Measurements from ENCODE around the gene IGF2BP2. TPM values are rescaled to one million over a fixed set of nuclear protein-coding genes. Genes with fewer than 3 reads are reported as not detected.
"Not testable (repeated sequence)": the region's sequence is repeated elsewhere in the genome, so short reads cannot be mapped to it uniquely, and the experiment has no call there.

Gene IGF2BP2
- total and polyA plus RNA-seq, 4 donors, result 33.0 to 63.4 (median 58.3) TPM

- WGBS (ENCODE audit: insufficient coverage), result 89% methylated on average over 10 of the region's 14 CpGs
- peaks cover 6% of the 10 kb centered on the region for H3K4me1 ChIP-seq (ENCODE audit: control insufficient read depth, insufficient read depth, low read length)
- no peak overlapping the region for H3K4me3 ChIP-seq (ENCODE audit: low read depth, low read length)
- peaks cover 54% of the 10 kb centered on the region for H3K36me3 ChIP-seq (ENCODE audit: control insufficient read depth, insufficient read depth, low read length)
- no peak for DNase-seq (ENCODE audit: low read depth in 4 of 6, low spot score in 6 of 6)
- no peaks in the 10 kb centered on the region for H3K27me3 ChIP-seq (ENCODE audit: control insufficient read depth, insufficient read depth, low read length)
- no peaks in the 10 kb centered on the region for H3K9me3 ChIP-seq (ENCODE audit: control insufficient read depth, insufficient read depth, low read length)
- H3K27ac ChIP-seq (ENCODE audit: low read depth, low read length), result no peak overlapping the region
These were observed 178.3 kb downstream of the IGF2BP2 start for GRCh38 chr3:185646382-185647133.

DNA sequence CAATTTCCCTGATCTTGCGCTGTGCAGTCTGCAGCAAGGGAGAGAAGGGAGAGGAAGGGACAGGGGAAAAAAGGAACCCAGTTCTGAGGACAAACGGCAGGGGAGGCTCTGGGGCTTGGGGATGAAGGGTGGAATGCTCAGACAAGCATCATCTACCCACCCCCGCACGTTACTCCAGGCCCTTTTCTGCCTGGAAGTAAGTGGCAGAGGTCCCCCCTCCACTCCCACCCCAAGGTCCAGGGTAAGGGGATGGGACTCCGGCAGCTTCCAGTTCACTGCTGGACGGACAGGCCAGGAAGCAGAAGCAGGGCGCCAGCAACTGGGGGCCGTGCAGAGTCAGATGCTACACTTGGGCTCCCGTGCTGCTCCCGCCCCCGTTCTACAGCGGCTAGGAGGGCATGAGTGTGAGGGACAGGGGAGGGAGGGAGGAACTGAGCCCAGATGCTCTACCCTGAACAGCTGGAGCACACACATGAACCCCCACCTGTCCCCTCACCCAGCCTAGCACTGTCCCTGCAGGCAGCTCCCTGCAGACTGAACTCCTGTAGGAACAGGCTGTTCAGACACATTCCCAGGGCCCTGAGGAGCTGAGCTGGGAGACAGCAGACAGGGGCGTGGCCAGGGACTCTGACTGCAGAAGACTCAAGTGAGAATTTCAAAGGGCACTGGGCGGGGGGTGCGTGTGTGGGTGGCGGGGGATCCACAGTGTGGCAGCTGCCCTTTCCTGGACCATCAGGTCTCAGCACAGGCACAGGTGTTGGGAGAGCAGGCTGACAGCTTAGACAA is 179.1 kb downstream of the IGF2BP2 start:
- peaks cover 6% of the 10 kb centered on the region for H3K4me1 ChIP-seq (ENCODE audit: control insufficient read depth, insufficient read depth, low read length)
- WGBS (ENCODE audit: insufficient coverage), result 80% methylated on average over 10 of the region's 16 CpGs
- H3K4me3 ChIP-seq (ENCODE audit: low read depth, low read length), result no peak overlapping the region
- no peak for DNase-seq (ENCODE audit: low read depth in 4 of 6, low spot score in 6 of 6)
- H3K36me3 ChIP-seq (ENCODE audit: control insufficient read depth, insufficient read depth, low read length), result peaks cover 53% of the 10 kb centered on the region
- no peaks in the 10 kb centered on the region for H3K27me3 ChIP-seq (ENCODE audit: control insufficient read depth, insufficient read depth, low read length)
- H3K9me3 ChIP-seq (ENCODE audit: control insufficient read depth, insufficient read depth, low read length), result no peaks in the 10 kb centered on the region
- no peak overlapping the region for H3K27ac ChIP-seq (ENCODE audit: low read depth, low read length)

GRCh38 chr3:185645191-185645590 is 179.7 kb downstream of the IGF2BP2 start:
- not testable (repeated sequence) for H3K4me3 ChIP-seq (ENCODE audit: low read depth, low read length); DNase-seq (ENCODE audit: low read depth in 4 of 6, low spot score in 6 of 6); H3K4me1 ChIP-seq (ENCODE audit: control insufficient read depth, insufficient read depth, low read length); H3K9me3 ChIP-seq (ENCODE audit: control insufficient read depth, insufficient read depth, low read length); H3K27ac ChIP-seq (ENCODE audit: low read depth, low read length); H3K27me3 ChIP-seq (ENCODE audit: control insufficient read depth, insufficient read depth, low read length)
- WGBS (ENCODE audit: insufficient coverage), result 73% methylated on average over 17 of the region's 17 CpGs
- H3K36me3 ChIP-seq (ENCODE audit: control insufficient read depth, insufficient read depth, low read length), result peaks cover 53% of the 10 kb centered on the region

- DNase-seq (ENCODE audit: low read depth in 4 of 6, low spot score in 6 of 6), result no peak
- H3K9me3 ChIP-seq (ENCODE audit: control insufficient read depth, insufficient read depth, low read length), result no peaks in the 10 kb centered on the region
- peaks cover under 1% of the 10 kb centered on the region for H3K4me1 ChIP-seq (ENCODE audit: control insufficient read depth, insufficient read depth, low read length)
- H3K27ac ChIP-seq (ENCODE audit: low read depth, low read length), result no peak overlapping the region
- no peak overlapping the region for H3K4me3 ChIP-seq (ENCODE audit: low read depth, low read length)
- WGBS (ENCODE audit: insufficient coverage), result no CpG with 5 or more reads among the region's 2 CpGs
- no peaks in the 10 kb centered on the region for H3K27me3 ChIP-seq (ENCODE audit: control insufficient read depth, insufficient read depth, low read length)
- peaks cover 10% of the 10 kb centered on the region for H3K36me3 ChIP-seq (ENCODE audit: control insufficient read depth, insufficient read depth, low read length)
These were observed 184.5 kb downstream of the IGF2BP2 start for GRCh38 chr3:185640308-185640707.

DNA sequence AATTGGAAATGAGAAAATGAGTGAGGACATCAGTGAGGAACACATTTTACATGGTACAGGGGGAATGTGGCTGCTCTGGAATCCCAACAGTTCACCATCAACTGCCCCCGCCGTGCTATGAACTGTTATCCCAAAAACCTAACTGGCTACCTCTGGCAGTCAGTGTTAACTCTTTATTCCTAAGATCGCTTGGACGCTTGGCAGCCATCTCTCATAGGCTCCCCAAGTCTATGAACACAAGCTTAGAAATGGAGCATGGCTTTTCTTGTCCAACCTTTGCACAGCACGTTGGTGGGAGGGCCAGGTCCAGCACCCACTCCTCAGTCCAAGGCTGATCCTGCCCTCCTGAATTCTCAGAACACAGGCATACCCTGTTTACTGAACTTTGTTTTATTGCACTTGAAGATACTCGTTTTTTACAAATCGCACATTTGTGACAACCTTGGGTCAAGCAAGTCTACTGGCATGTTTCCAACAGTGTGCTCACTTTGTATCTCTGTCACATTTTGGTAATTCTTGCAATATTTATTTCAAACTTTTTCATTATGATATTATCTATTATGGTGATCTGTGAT is 185.1 kb downstream of the IGF2BP2 start:
- WGBS (ENCODE audit: insufficient coverage), result 83% methylated on average over 7 of the region's 7 CpGs
- no peak for DNase-seq (ENCODE audit: low read depth in 4 of 6, low spot score in 6 of 6)
- Histone ChIP-seq H3K27me3 (ENCODE audit: control insufficient read depth, insufficient read depth, low read length) (no peaks in the 10 kb centered on the region), H3K27ac (ENCODE audit: low read depth, low read length) (no peak overlapping the region), H3K4me3 (ENCODE audit: low read depth, low read length) (no peak overlapping the region), H3K9me3 (ENCODE audit: control insufficient read depth, insufficient read depth, low read length) (no peaks in the 10 kb centered on the region), H3K36me3 (ENCODE audit: control insufficient read depth, insufficient read depth, low read length) (peaks cover 7% of the 10 kb centered on the region), H3K4me1 (ENCODE audit: control insufficient read depth, insufficient read depth, low read length) (no peaks in the 10 kb centered on the region)

DNA sequence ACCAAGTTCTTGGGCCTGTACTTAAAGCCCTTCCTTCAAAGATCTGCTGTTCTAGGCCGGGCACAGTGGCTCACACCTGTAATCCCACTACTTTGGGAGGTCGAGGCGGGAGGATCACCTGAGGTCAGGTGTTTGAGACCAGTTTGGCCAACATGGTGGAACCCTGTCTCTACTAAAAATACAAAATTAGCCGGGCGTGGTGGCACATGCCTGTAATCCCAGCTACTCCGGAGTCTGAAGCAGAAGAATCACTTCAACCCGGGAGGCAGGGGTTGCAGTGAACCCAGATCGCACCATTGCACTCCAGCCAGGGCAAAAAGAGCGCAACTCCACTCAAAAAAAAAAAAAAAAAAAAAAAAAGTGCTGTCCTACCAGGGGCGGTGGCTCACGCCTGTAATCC is 186.2 kb downstream of the IGF2BP2 start:
- H3K4me1 ChIP-seq (ENCODE audit: control insufficient read depth, insufficient read depth, low read length); H3K27me3 ChIP-seq (ENCODE audit: control insufficient read depth, insufficient read depth, low read length); H3K9me3 ChIP-seq (ENCODE audit: control insufficient read depth, insufficient read depth, low read length); DNase-seq (ENCODE audit: low read depth in 4 of 6, low spot score in 6 of 6); H3K36me3 ChIP-seq (ENCODE audit: control insufficient read depth, insufficient read depth, low read length); H3K27ac ChIP-seq (ENCODE audit: low read depth, low read length); H3K4me3 ChIP-seq (ENCODE audit: low read depth, low read length): not testable (repeated sequence)
- WGBS (ENCODE audit: insufficient coverage), result 93% methylated on average over 6 of the region's 11 CpGs

DNA sequence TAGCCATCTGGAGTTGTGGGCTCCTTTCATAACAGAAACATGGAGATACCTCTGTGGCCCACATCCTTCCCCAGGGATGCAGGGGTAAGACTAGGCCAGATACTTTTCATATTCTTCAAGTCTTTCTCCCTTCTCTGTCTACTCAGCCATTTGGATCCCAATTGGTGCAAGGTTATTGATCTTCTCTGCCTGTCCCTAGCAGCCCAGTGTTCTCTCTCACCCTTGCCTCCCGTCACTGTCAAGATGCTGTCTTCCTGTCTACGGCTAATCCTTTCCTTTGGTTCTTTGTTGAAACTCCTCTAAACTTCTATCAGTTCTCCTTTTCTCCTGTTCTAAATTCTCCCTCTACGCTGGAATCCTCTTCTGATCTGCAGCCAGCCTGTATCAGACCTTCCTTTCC is 187.5 kb downstream of the IGF2BP2 start:
- H3K4me3 ChIP-seq (ENCODE audit: low read depth, low read length), result no peak overlapping the region
- 85% methylated on average over 2 of the region's 3 CpGs for WGBS (ENCODE audit: insufficient coverage)
- no peaks in the 10 kb centered on the region for H3K4me1 ChIP-seq (ENCODE audit: control insufficient read depth, insufficient read depth, low read length)
- no peaks in the 10 kb centered on the region for H3K36me3 ChIP-seq (ENCODE audit: control insufficient read depth, insufficient read depth, low read length)
- no peaks in the 10 kb centered on the region for H3K27me3 ChIP-seq (ENCODE audit: control insufficient read depth, insufficient read depth, low read length)
- no peaks in the 10 kb centered on the region for H3K9me3 ChIP-seq (ENCODE audit: control insufficient read depth, insufficient read depth, low read length)
- no peak for DNase-seq (ENCODE audit: low read depth in 4 of 6, low spot score in 6 of 6)
- H3K27ac ChIP-seq (ENCODE audit: low read depth, low read length), result no peak overlapping the region

- Histone ChIP-seq H3K36me3 (ENCODE audit: control insufficient read depth, insufficient read depth, low read length) (peaks cover 10% of the 10 kb centered on the region), H3K27ac (ENCODE audit: low read depth, low read length) (no peak overlapping the region), H3K27me3 (ENCODE audit: control insufficient read depth, insufficient read depth, low read length) (no peaks in the 10 kb centered on the region), H3K4me1 (ENCODE audit: control insufficient read depth, insufficient read depth, low read length) (peaks cover 7% of the 10 kb centered on the region), H3K4me3 (ENCODE audit: low read depth, low read length) (no peak overlapping the region), H3K9me3 (ENCODE audit: control insufficient read depth, insufficient read depth, low read length) (no peaks in the 10 kb centered on the region)
- 100% methylated on average over 1 of the region's 4 CpGs for WGBS (ENCODE audit: insufficient coverage)
- no peak for DNase-seq (ENCODE audit: low read depth in 4 of 6, low spot score in 6 of 6)
These were observed 191.8 kb downstream of the IGF2BP2 start for GRCh38 chr3:185632996-185633395.

GRCh38 chr3:185631508-185632206 is 193.2 kb downstream of the IGF2BP2 start:
- no peak for DNase-seq (ENCODE audit: low read depth in 4 of 6, low spot score in 6 of 6)
- no peak overlapping the region for H3K4me3 ChIP-seq (ENCODE audit: low read depth, low read length)
- peaks cover 7% of the 10 kb centered on the region for H3K4me1 ChIP-seq (ENCODE audit: control insufficient read depth, insufficient read depth, low read length)
- no peaks in the 10 kb centered on the region for H3K27me3 ChIP-seq (ENCODE audit: control insufficient read depth, insufficient read depth, low read length)
- peaks cover 19% of the 10 kb centered on the region for H3K36me3 ChIP-seq (ENCODE audit: control insufficient read depth, insufficient read depth, low read length)
- no peaks in the 10 kb centered on the region for H3K9me3 ChIP-seq (ENCODE audit: control insufficient read depth, insufficient read depth, low read length)
- 75% methylated on average over 3 of the region's 7 CpGs for WGBS (ENCODE audit: insufficient coverage)
- no peak overlapping the region for H3K27ac ChIP-seq (ENCODE audit: low read depth, low read length)

Measured in spinal cord (tissue), 10 donors.